Keratinocyte (primary cell): ENCODE data around the gene FCER1A. TPM values are rescaled to one million over a fixed set of nuclear protein-coding genes. Genes with fewer than 3 reads are reported as not detected.

Experiments
- DNase-seq: peaks from one replicate; pipeline ENCODE4 v3.0.0-alpha.2; 2011; ENCODE audit warnings: low read depth, missing footprints, low spot score
- FAIRE-seq: peaks from 2 replicates; lab custom pipeline; 2011; peaks lifted over from hg19 to GRCh38; lab: Jason Lieb, UNC
- H2AFZ ChIP-seq: 2 replicates; pipeline ENCODE4 v1.6.0; 2012; ENCODE audit warnings: low read length, control low read depth, inconsistent platforms; ENCODE audit not compliant: control insufficient read depth
- H3K27ac ChIP-seq: 2 replicates; pipeline ENCODE4 v1.5.1; 2011; ENCODE audit warnings: low read length; ENCODE audit not compliant: control insufficient read depth, insufficient read depth
- H3K27me3 ChIP-seq: 3 replicates; pipeline ENCODE4 v1.6.0; 2011; ENCODE audit warnings: low read length; ENCODE audit not compliant: control insufficient read depth, insufficient read depth; ENCODE audit errors: extremely low read depth
- H3K36me3 ChIP-seq, 2 experiments: 2 replicates in 1 of 2; 3 replicates in 1 of 2; pipeline ENCODE4 v1.5.1; 2011; ENCODE audit warnings: low read length in 2 of 2, mild to moderate bottlenecking in 1 of 2; ENCODE audit not compliant: control insufficient read depth in 2 of 2, insufficient read depth in 2 of 2; ENCODE audit errors: extremely low read depth in 1 of 2
- H3K4me1 ChIP-seq: 3 replicates; pipeline ENCODE4 v1.5.1; 2011; ENCODE audit warnings: low read length; ENCODE audit not compliant: control insufficient read depth, insufficient read depth; ENCODE audit errors: extremely low read depth
- H3K4me2 ChIP-seq: 3 replicates; pipeline ENCODE4 v1.6.0; 2011; ENCODE audit warnings: low read depth, low read length; ENCODE audit not compliant: control insufficient read depth, insufficient read depth; ENCODE audit errors: extremely low read depth
- H3K4me3 ChIP-seq, 3 experiments: fragments of 200-600 bp in 1 of 3; sonication (generic) in 1 of 3; 2 replicates in 2 of 3; 3 replicates in 1 of 3; pipeline ENCODE4 v1.5.1; 2011 to 2016; ENCODE audit warnings: low read length in 3 of 3, mild to moderate bottlenecking in 3 of 3, control low read depth in 2 of 3, inconsistent platforms in 1 of 3, low read depth in 1 of 3, mixed read lengths in 1 of 3, mixed run types in 1 of 3, moderate library complexity in 1 of 3; ENCODE audit not compliant: control insufficient read depth in 2 of 3, insufficient read depth in 2 of 3; ENCODE audit errors: extremely low read depth in 1 of 3
- H3K79me2 ChIP-seq: 2 replicates; pipeline ENCODE4 v1.6.0; 2012; ENCODE audit warnings: low read length; ENCODE audit not compliant: control insufficient read depth, insufficient read depth
- H3K9ac ChIP-seq: 3 replicates; pipeline ENCODE4 v1.6.0; 2011; ENCODE audit warnings: low read length; ENCODE audit not compliant: control insufficient read depth, insufficient read depth; ENCODE audit errors: extremely low read depth
- H3K9me1 ChIP-seq: 3 replicates; pipeline ENCODE4 v1.6.0; 2011; ENCODE audit warnings: low read length; ENCODE audit not compliant: control insufficient read depth, insufficient read depth; ENCODE audit errors: extremely low read depth
- H3K9me3 ChIP-seq: 2 replicates; pipeline ENCODE4 v1.5.1; 2012; ENCODE audit warnings: low read depth, low read length; ENCODE audit not compliant: control insufficient read depth
- H4K20me1 ChIP-seq: 3 replicates; pipeline ENCODE4 v1.6.0; 2011; ENCODE audit warnings: low read length; ENCODE audit not compliant: control insufficient read depth, insufficient read depth; ENCODE audit errors: extremely low read depth
- CTCF ChIP-seq, 3 experiments: IDR thresholded peaks in 1 of 3; conservative IDR thresholded peaks in 1 of 3; optimal IDR thresholded peaks in 1 of 3; 2 replicates in 2 of 3; 3 replicates in 1 of 3; pipeline versions ENCODE3 to v1.5.1; 2011; ENCODE audit warnings: low read length in 3 of 3, mild to moderate bottlenecking in 3 of 3, moderate library complexity in 2 of 3, control low read depth in 1 of 3, inconsistent platforms in 1 of 3; ENCODE audit not compliant: insufficient read depth in 2 of 3; ENCODE audit errors: extremely low read depth in 1 of 3
- EZH2 ChIP-seq: IDR thresholded peaks from one replicate; pipeline ENCODE4 v1.6.1; 2012; ENCODE audit warnings: inconsistent platforms, mild to moderate bottlenecking, low read length, moderate library complexity
- dilution Hi-C: fragments of 300-500 bp; cut with MboI; formaldehyde crosslinking; loops from one replicate; pipeline ENCODE4 v1.7.0; 2020; ENCODE audit warnings: low sequenced_read_pairs; ENCODE audit not compliant: extremely low pct_ligation_motif_present
- polyA plus RNA-seq, 5 experiments: library from polyadenylated mRNA; depleted of rRNA in 3 of 5; stranded (reverse) in 3 of 5; stranded (forward) in 1 of 5; unstranded in 1 of 5; fragments of >200 nt; gene quantifications; 1 replicate in 1 of 5; 2 replicates in 3 of 5; 3 replicates in 1 of 5; pipeline versions ENCODE4 v1.2.1 to v1.2.3, GENCODE V29; 2011 to 2012; ENCODE audit warnings: missing spikeins in 2 of 5, low read depth in 1 of 5, low replicate concordance in 1 of 5

Gene FCER1A
- polyA plus RNA-seq, 1 donor (not counting 4 experiments of a cell fraction or from before 2014, with no cell fraction given) = not detected

DNA sequence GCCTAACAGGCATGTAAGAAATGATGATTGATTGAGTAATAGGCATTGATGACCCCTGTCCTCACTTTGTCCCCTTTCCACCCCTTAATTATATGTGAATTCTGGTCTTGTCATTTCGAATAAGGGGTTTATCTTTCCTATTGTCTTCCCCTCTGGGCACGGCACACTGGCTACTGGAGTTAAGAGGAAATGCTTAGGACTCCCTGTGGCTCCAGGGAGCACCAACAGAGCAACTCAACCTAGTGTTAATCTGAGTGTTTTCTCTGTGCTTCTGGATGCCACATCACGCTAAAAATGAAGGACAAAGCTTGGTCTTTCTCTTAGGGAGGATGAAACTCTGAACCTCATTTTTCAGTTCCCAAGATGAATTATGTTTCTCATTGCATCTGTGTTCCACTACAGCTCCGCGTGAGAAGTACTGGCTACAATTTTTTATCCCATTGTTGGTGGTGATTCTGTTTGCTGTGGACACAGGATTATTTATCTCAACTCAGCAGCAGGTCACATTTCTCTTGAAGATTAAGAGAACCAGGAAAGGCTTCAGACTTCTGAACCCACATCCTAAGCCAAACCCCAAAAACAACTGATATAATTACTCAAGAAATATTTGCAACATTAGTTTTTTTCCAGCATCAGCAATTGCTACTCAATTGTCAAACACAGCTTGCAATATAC is 5.3 kb downstream of the FCER1A start:
- FAIRE-seq = no peak

GRCh38 chr1:159311679-159312078 is 9.5 kb downstream of the FCER1A start:
- TF ChIP-seq EZH2 (no peak), CTCF (optimal IDR thresholded peaks at IDR 0.05 in 1 of 3, IDR thresholded peaks at IDR 0.05 in 1 of 3, conservative IDR thresholded peaks at IDR 0.05 in 1 of 3; ENCODE audit: extremely low read depth in 1 of 3, insufficient read depth in 2 of 3, low read length in 3 of 3) (no peak)
- Histone ChIP-seq H3K79me2 (no peaks in the 10 kb centered on the region), H3K27ac (no peak overlapping the region), H3K4me3 (no peak overlapping the region), H3K4me1 (no peaks in the 10 kb centered on the region), H2AFZ (no peak overlapping the region), H3K9ac (no peak overlapping the region), H3K36me3 (no peaks in the 10 kb centered on the region), H3K4me2 (no peak overlapping the region), H3K9me1 (no peaks in the 10 kb centered on the region), H3K27me3 (peaks cover 3% of the 10 kb centered on the region), H3K9me3 (no peaks in the 10 kb centered on the region), H4K20me1 (no peaks in the 10 kb centered on the region)
- FAIRE-seq (no peak), DNase-seq (no peak)
- dilution Hi-C loops = no loop called here

More for the DNA sequence above, 5.3 kb downstream of the FCER1A start:
- H3K9me3 ChIP-seq = no peaks in the 10 kb centered on the region
- no peak overlapping the region for H2AFZ ChIP-seq
- dilution Hi-C loops = no loop called here
- no peak overlapping the region for H3K9ac ChIP-seq
- H3K79me2 ChIP-seq = no peaks in the 10 kb centered on the region
- H3K27me3 ChIP-seq = peaks cover 3% of the 10 kb centered on the region
- no peak for DNase-seq
- H3K9me1 ChIP-seq = no peaks in the 10 kb centered on the region
- no peaks in the 10 kb centered on the region for H4K20me1 ChIP-seq
- H3K36me3 ChIP-seq = no peaks in the 10 kb centered on the region
- H3K27ac ChIP-seq = no peak overlapping the region
- H3K4me3 ChIP-seq = no peak overlapping the region
- no peaks in the 10 kb centered on the region for H3K4me1 ChIP-seq
- TF ChIP-seq CTCF (optimal IDR thresholded peaks at IDR 0.05 in 1 of 3, IDR thresholded peaks at IDR 0.05 in 1 of 3, conservative IDR thresholded peaks at IDR 0.05 in 1 of 3; ENCODE audit: extremely low read depth in 1 of 3, insufficient read depth in 2 of 3, low read length in 3 of 3) (no peak), EZH2 (no peak)
- no peak overlapping the region for H3K4me2 ChIP-seq
